ENCODE data around the gene ZDHHC3.

Gene ZDHHC3

DNA sequence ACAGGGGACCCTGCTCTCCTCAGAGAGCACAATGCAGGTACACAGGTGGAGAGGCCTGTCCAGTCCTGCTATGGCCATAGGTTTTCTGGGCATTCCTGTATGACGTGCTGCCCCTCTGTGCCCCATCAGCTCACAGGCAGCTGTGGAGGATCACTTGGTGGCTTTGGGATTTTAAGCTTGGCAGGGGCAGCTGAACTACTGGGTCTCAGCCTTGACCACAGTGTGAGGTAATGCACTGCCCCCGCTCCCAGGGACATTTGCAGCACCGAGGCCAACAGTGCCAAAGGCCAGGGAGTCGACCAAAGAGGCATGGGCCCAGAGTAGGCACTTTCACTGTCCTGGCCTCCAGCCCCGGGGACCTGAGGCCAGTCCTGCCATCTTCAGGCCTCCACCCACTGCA, 46.2 kb downstream of the ZDHHC3 start:
- H3K36me3 ChIP-seq (ENCODE audit: insufficient read depth): no peaks in the 10 kb centered on the region
- H3K4me1 ChIP-seq (ENCODE audit: low read depth, poor library complexity, severe bottlenecking): no peaks in the 10 kb centered on the region
- H4K20me1 ChIP-seq (ENCODE audit: insufficient read depth): no peaks in the 10 kb centered on the region
- no peak overlapping the region for H3K9ac ChIP-seq
- H3K27me3 ChIP-seq (ENCODE audit: insufficient read depth, low read depth): no peaks in the 10 kb centered on the region
- H2AFZ ChIP-seq (ENCODE audit: low read depth): no peak overlapping the region
- H3K79me2 ChIP-seq (ENCODE audit: insufficient read depth, low read depth): no peaks in the 10 kb centered on the region
- H3K4me3 ChIP-seq (IDR thresholded peaks at IDR 0.05; ENCODE audit: insufficient read depth, low read depth, low read length): no peak overlapping the region
- no peak overlapping the region for H3K4me2 ChIP-seq
- no peak overlapping the region for H3K27ac ChIP-seq
- no peak for TF ChIP-seq CTCF (conservative IDR thresholded peaks at IDR 0.05; ENCODE audit: low read depth, low read length)

- Histone ChIP-seq H3K4me3 (IDR thresholded peaks at IDR 0.05; ENCODE audit: insufficient read depth, low read depth, low read length) (no peak overlapping the region), H4K20me1 (ENCODE audit: insufficient read depth) (no peaks in the 10 kb centered on the region), H3K4me1 (ENCODE audit: low read depth, poor library complexity, severe bottlenecking) (no peaks in the 10 kb centered on the region), H3K79me2 (ENCODE audit: insufficient read depth, low read depth) (no peaks in the 10 kb centered on the region), H3K4me2 (no peak overlapping the region), H2AFZ (ENCODE audit: low read depth) (no peak overlapping the region), H3K36me3 (ENCODE audit: insufficient read depth) (no peaks in the 10 kb centered on the region), H3K27me3 (ENCODE audit: insufficient read depth, low read depth) (no peaks in the 10 kb centered on the region), H3K27ac (no peak overlapping the region), H3K9ac (no peak overlapping the region)
- TF ChIP-seq CTCF (conservative IDR thresholded peaks at IDR 0.05; ENCODE audit: low read depth, low read length): no peak
Observed at GRCh38 chr3:44927371-44927770, 48.6 kb downstream of the ZDHHC3 start.

DNA sequence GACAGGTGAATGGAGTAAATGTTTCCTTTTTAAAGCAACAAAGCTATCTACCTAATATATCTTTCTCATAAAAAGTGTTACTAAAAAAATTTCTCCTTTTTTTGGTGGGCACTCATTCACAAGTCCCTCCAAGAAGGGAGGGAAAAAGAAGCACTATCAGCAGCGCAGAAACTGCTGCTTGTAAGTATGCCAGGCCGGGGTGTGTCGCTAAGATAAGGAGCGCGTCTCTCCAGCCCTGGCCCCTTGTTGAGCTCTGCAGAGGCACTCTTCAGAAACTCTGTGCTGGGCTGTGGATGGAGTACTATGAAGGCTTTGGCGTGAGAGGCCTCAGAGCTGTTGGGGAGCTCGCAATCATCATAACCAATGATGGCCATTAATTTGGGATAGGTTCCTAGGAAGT, 49.1 kb downstream of the ZDHHC3 start:
- no peaks in the 10 kb centered on the region for H3K36me3 ChIP-seq (ENCODE audit: insufficient read depth)
- no peak for TF ChIP-seq CTCF (conservative IDR thresholded peaks at IDR 0.05; ENCODE audit: low read depth, low read length)

DNA sequence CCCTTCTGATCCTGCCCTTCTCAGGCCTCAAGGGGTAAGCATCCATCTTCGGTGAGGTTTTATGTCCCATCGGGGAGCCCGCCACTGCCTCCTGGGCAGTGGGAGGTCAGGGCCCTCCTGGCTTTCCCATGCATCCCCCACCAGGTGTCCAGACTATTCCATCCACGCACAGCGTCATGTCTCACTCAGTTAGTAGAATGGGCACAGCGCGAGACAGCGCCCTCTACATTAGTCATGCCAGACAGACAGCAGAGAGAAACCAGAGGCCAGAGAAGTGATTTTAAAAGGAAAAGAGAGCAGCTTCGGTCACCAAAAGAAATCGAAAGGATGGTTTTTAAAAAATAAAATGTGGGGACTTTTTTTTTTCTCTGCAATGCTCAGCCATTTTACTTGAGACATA, 49.8 kb downstream of the ZDHHC3 start:
- Histone ChIP-seq H3K27ac (no peak overlapping the region), H3K4me3 (IDR thresholded peaks at IDR 0.05; ENCODE audit: insufficient read depth, low read depth, low read length) (no peak overlapping the region), H3K9ac (no peak overlapping the region), H3K27me3 (ENCODE audit: insufficient read depth, low read depth) (no peaks in the 10 kb centered on the region), H3K4me1 (ENCODE audit: low read depth, poor library complexity, severe bottlenecking) (no peaks in the 10 kb centered on the region), H3K4me2 (no peak overlapping the region), H2AFZ (ENCODE audit: low read depth) (no peak overlapping the region), H4K20me1 (ENCODE audit: insufficient read depth) (no peaks in the 10 kb centered on the region), H3K36me3 (ENCODE audit: insufficient read depth) (no peaks in the 10 kb centered on the region), H3K79me2 (ENCODE audit: insufficient read depth, low read depth) (no peaks in the 10 kb centered on the region)
- no peak for TF ChIP-seq CTCF (conservative IDR thresholded peaks at IDR 0.05; ENCODE audit: low read depth, low read length)

More for the DNA sequence above, 49.1 kb downstream of the ZDHHC3 start:
- H3K4me2 ChIP-seq: no peak overlapping the region
- H3K4me1 ChIP-seq (ENCODE audit: low read depth, poor library complexity, severe bottlenecking): no peaks in the 10 kb centered on the region
- no peaks in the 10 kb centered on the region for H3K27me3 ChIP-seq (ENCODE audit: insufficient read depth, low read depth)
- H3K27ac ChIP-seq: no peak overlapping the region
- no peaks in the 10 kb centered on the region for H4K20me1 ChIP-seq (ENCODE audit: insufficient read depth)
- no peaks in the 10 kb centered on the region for H3K79me2 ChIP-seq (ENCODE audit: insufficient read depth, low read depth)
- no peak overlapping the region for H3K9ac ChIP-seq
- H2AFZ ChIP-seq (ENCODE audit: low read depth): no peak overlapping the region
- H3K4me3 ChIP-seq (IDR thresholded peaks at IDR 0.05; ENCODE audit: insufficient read depth, low read depth, low read length): no peak overlapping the region
